Measurements from ENCODE around the gene ZDHHC15. TPM values are rescaled to one million over a fixed set of nuclear protein-coding genes. Genes with fewer than 3 reads are reported as not detected.
A peak's percentile ranks its signal among the peaks of the same experiment; 100 is the strongest.
"Not testable (repeated sequence)": the region's sequence is repeated elsewhere in the genome, so short reads cannot be mapped to it uniquely, and the experiment has no call there.

The ZDHHC15 gene, protein sequence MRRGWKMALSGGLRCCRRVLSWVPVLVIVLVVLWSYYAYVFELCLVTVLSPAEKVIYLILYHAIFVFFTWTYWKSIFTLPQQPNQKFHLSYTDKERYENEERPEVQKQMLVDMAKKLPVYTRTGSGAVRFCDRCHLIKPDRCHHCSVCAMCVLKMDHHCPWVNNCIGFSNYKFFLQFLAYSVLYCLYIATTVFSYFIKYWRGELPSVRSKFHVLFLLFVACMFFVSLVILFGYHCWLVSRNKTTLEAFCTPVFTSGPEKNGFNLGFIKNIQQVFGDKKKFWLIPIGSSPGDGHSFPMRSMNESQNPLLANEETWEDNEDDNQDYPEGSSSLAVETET
- 1 to 10 TPM; 3.0 to 5.0 (median 4.1) TPM for polyA plus RNA-seq (ENCODE audit: insufficient read length in 10 of 10)
- long read RNA-seq, donor 1, full-length matches to known transcripts: 1 of 1 reads
- long read RNA-seq, donor 1, partial matches to known transcripts: 0 of 1 reads
- long read RNA-seq, donor 1, other reads (novel, unspliced or antisense): 0 of 1 reads
- long read RNA-seq, donor 2: 0 reads
- long read RNA-seq, donor 3: 0 reads
- long read RNA-seq, donor 4, full-length matches to known transcripts: 2 of 2 reads
- long read RNA-seq, donor 4, partial matches to known transcripts: 0 of 2 reads
- long read RNA-seq, donor 4, other reads (novel, unspliced or antisense): 0 of 2 reads
- long read RNA-seq, donor 5: 0 reads
- long read RNA-seq, donor 6: 0 reads
- long read RNA-seq, donor 7: 0 reads
- long read RNA-seq, donor 8: 0 reads
- long read RNA-seq, donor 9: 0 reads

GRCh38 chrX:75522565-75523431, at the start of gene ZDHHC15:
Gene ZDHHC15 (minus strand): TSS chrX:75523037. CDS start chrX:75523024, 13 bp downstream.
- DNase-seq: peak; percentile 43 to 90 (median 73)

DNA sequence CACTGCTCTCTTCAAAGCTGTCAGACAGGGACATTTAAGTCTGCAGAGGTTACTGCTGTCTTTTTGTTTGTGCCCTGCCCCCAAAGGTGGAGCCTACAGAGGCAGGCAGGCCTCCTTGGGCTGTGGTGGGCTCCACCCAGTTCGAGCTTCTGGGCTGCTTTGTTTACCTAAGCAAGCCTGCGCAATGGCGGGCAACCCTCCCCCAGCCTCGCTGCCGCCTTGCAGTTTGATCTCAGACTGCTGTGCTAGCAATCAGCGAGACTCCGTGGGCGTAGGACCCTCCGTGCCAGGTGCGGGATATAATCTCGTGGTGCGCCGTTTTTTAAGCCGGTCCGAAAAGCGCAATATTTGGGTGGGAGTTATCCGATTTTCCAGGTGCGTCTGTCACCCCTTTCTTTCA, 37.7 kb upstream of the ZDHHC15 start:
- not testable (repeated sequence) for DNase-seq

GRCh38 chrX:75547783-75548182, 24.9 kb upstream of the ZDHHC15 start:
- peak; percentile 6 to 67 (median 36) for DNase-seq

GRCh38 chrX:75546724-75547511, 24.1 kb upstream of the ZDHHC15 start:
- DNase-seq: peak in 2 of 3 donors; percentile 22 to 65

GRCh38 chrX:75544786-75545185, 21.9 kb upstream of the ZDHHC15 start:
- no peak for DNase-seq

GRCh38 chrX:75483933-75484332, 38.9 kb downstream of the ZDHHC15 start:
- DNase-seq: no peak

- not testable (repeated sequence) for DNase-seq
Observed at GRCh38 chrX:75461780-75462179, 61.1 kb downstream of the ZDHHC15 start.

DNA sequence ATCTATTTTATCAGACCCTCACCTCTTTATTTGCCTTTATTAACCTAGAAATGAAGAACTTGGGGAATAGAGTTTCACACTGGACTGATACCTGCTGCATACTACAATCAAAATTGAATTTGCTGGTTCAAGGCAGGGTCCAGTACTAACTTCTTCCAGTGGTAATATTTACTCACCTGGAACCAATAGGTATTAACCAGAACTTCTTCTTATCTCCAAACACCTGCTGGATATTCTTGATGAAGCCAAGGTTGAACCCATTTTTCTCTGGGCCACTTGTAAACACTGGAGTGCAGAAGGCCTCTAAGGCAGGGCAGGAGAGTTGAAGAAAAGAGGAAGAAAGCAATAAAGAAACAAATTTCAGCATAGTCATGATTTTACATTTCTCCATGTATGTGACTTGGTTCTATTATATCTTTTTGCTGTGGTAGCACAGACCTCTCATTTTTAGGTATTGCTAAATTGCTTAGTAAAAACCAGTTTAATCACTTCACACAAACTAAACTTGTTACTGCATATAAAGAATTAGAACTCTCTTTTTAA, 101.1 kb downstream of the ZDHHC15 start:
- DNase-seq: no peak

DNA sequence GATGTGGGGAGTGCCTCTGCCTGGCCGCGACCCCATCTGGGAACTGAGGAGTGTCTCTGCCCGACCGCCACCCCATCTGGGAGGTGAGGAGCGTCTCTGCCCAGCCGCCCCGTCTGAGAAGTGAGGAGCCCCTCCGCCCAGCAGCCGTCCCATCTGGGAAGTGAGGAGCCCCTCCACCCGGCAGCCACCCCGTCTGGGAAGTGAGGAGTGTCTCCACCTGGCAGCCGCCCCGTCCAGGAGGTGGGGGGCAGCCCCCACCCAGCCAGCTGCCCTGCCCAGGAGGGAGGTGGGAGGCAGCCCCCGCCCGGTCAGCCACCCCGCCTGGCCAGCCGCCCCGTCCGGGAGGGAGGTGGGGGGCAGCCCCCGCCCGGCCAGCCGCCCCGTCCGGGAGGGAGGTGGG, 115.7 kb downstream of the ZDHHC15 start:
- not testable (repeated sequence) for DNase-seq

DNA sequence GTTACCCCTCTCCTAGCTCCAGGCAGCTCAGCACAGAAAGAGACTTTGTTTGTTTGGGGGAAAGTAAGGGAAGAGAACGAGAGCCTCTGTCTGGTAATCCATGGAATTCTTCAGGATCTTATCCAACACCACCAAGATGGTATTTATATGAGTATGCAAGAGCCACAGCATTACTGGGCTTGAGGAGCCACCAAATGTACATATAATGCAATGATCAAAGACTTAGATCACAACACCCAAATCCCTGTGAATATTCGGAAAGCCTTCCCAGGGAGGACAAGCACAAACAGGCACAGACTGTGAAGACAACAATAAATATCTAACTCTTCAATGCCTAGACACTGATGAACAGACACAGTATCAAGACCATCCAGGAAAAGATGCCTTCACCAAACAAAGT, 132.4 kb downstream of the ZDHHC15 start:
- DNase-seq: no peak

DNA sequence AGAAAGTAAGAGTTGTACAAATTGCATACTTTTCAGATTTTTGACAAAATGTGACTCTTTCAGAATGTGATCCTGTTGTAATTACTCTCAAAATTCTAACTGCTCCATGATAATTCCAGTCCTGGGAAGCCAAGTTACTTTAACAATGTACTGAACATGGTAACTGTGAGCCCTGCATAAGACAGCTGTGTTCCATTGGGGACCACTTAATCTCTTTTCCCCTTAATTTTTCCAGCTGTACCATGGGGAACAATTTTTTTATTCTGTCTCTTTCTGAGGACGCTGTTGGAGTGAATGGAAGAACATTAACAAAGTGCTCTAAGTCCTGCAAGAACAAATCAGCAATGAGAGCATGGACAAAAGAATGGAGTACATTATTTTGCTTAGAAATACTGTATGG, 153.1 kb downstream of the ZDHHC15 start:
- no peak for DNase-seq

DNA sequence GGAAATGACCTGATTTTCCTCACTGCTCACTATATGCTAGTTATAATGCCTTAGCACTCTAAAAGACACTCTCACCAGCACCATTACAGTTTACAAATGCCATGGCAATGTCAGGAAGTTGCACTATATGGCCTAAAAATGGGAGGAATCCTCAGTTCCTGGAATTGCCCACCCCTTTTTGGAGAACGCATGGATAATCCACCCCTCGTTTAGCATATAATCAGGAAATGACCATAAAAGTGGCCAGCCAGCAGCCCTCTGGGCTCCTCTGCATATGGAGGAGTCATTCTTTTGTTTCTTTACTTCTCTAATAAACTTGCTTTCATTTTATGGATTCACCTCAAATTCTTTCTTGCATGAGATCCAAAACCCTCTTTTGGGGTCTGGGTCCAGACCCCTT, 156.0 kb downstream of the ZDHHC15 start:
- no peak for DNase-seq

DNA sequence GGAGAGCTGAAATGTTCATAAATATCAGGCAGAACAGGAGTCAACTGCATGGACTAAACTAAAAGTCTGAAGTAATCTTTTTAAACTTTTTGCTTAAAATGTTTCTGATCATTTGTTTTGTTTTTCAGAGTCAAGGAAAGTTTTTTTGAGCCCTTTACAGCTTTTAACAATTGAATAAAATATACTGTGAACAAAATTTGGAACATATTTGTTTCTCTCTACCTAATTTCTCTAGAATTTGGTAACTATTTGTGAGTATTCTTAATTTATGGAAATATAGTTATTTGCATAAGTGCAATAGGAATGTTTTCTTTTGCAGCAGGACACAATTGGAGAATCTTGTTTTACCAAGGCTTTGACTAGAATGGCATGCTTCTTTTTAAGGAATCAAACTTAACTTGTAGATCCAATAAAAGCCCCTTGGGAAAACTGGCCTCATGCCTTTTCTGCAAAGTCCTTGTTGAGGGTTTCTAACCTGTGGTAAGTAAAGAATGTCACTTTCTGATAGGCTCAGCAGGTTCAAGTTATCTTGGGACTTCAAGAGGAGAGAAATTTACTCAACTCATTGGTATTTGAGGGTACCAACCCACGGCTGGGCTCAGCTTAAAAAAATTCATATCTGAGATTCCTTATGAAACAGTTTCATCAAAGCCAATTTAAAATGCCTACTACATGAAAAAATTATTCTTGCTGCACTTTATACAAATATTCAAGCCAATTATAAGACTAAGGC, 157.4 kb downstream of the ZDHHC15 start:
- no peak for DNase-seq

DNA sequence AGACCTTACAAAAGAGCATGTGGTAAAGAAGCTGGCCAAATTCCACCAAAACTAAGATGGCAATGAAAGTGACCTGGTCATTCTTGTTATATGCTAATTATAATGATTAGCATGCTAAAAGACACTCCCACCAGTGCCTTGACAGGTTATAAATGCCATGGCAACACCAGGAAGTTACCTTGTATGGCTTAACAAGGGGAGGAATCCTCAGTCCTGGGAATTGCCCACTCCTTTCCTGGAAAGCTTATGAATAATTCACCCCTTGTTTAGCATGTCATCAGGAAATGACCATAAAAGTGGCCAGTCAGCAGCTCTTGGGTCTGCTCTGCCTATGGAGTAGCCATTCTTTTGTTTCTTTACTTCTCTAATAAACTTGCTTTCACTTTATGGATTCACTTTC, 161.0 kb downstream of the ZDHHC15 start:
- DNase-seq: no peak

DNA sequence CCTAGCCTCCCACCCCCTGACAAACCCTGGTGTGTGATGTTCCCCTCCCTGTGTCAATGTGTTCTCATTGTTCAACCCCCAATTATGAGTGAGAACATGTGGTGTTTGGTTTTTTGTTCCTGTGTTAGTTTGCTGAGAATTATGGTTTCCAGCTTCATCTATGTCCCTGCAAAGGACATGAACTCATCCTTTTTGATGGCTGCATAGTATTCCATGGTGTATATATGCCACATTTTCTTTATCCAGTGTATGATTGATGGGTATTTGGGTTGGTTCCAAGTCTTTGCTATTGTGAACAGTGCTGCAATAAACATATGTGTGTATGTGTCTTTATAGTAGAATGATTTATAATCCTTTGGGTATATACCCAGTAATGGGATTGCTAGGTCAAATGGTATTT, 174.2 kb downstream of the ZDHHC15 start:
- DNase-seq: not testable (repeated sequence)

DNA sequence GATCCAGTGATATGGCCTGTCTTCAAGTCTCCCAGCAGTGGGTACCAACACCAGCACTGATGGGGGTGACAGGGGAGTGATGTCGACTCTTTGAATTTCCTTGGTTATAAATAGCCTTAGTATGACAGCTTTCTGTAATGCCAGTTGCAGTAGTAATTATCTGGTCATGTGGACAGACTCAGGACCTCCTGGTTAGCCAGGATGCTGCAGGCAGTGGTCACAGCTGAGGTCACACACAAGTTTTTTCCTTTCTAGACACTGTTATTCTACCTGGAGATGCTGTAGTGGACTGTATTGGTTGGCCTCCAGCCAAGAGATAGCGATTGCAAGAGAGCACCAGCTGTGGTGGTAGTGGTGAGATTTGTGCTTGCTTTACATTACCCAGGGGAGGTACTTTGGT, 185.3 kb downstream of the ZDHHC15 start:
- no peak for DNase-seq

DNA sequence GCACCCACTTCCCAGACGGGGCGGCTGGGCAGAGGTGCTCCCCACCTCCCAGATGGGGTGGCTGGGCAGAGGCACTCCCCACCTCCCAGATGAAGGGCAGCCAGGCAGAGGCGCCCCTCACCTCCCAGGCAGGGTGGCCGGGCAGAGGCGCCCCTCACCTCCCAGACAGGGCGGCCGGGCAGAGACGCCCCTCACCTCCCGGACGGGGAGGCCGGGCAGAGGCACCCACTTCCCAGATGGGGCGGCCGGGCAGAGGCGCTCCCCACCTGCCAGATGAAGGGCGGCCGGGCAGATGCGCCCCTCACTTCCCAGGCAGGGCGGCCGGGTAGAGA, 187.7 kb downstream of the ZDHHC15 start:
- no peak for DNase-seq

GRCh38 chrX:75334407-75335126, 188.3 kb downstream of the ZDHHC15 start:
- not testable (repeated sequence) for DNase-seq

DNA sequence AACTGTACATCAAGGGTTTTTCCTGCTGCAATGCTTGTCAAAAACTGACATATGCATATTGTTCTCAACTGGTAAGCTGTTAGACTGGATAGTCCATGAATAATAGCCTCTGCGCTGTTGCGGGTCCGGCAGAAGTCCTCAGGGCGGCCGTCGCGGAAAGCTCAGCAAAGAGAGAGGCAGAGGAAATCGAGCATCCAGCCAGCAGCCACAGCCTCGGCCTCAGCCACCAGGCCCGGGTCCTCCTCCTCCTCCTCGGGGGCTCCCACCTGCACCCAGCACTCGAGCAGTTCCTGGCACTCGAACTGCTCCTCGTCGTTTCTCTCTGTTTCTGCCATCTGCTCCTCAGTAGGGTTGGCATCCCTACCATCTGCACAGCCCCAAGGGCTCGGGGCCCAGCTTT, 195.2 kb downstream of the ZDHHC15 start:
- DNase-seq: no peak
